GM19043 (cell line): ENCODE data around the gene ENG.
"Not testable (repeated sequence)": the region's sequence is repeated elsewhere in the genome, so short reads cannot be mapped to it uniquely, and the experiment has no call there.

ENCODE experiments used
- ATAC-seq: cut with Tn5 transposase; IDR thresholded peaks from one replicate; pipeline ENCODE4 v1.9.1; 2021; ENCODE audit warnings: low read depth; ENCODE audit not compliant: unreplicated experiment

ENG gene

DNA sequence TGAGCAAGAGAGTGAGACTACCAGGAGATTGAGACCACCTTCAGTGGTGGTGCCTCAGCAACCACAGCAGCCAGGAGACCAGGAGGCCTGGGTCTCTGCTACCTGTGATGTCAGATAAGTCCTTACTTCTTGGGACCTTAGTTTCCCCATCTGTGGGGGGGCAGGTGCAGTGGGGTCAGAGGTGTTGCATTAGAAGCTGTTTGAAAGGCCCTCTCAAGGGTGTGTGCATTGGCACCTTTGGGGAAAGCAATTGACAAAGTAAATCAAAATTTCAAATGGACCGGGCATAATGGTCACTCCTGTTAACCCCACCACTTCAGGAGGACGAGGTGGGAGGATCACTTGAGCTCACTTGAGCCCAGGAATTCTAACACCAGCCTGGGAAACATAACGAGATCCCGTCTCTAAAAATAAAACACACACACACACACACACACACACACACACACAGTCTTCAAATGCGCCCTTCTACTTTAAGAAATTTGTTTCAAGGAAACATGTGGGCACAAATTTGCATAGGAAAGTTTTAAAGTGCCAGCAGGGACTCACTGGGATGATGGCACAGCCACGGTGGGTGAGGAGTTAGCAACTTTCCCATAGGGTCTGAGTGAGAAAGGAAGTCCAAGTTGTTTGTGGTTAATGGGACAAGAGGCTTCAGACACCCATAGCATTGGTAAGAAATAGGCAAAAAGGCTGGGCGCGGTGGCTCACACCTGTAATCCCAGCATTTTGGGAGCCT lies 24.4 kb upstream of the ENG start:
- no peak for ATAC-seq

DNA sequence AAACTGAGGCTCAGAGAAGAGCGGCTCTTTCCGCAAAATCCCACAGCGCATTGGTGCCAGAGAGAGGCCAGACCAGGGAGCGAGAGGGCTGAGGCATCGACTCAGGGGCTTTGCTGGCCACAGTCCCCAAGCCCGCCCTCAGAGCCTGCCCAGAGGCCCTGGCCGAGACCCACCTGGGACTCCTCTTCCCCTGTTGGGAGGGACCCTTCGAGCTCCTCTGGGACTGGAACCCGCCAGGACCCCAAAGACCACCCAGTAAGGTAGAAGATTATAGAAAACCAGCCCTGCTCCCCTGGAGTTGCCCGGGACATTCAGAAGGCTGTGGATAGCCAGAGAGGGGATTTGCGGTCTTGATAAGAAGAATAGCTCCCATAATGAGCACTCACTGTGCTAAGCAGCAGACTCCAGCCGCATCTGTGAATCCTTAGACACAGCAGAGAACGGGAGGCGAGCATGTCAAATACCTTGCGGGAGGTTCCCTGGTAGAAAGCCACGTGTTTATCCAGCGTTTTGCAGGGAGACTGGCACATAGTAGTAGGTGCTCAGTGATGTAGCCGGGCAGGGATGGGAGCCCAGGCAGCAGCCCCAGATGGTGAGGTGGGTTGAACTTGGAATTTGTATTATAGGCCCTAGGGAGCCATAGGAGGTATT lies 23.7 kb upstream of the ENG start:
- no peak for ATAC-seq

- no peak for ATAC-seq
Observed at GRCh38 chr9:127877566-127877998, 23.1 kb upstream of the ENG start, which contains the start of gene AK1. Gene AK1, minus strand, starts transcription at chr9:127877675. Its CDS starts 3,058 bp downstream, at chr9:127874617.

- no peak for ATAC-seq
Observed at GRCh38 chr9:127876764-127877562, 22.5 kb upstream of the ENG start.

GRCh38 chr9:127876026-127876763 lies 21.7 kb upstream of the ENG start:
- ATAC-seq = no peak

DNA sequence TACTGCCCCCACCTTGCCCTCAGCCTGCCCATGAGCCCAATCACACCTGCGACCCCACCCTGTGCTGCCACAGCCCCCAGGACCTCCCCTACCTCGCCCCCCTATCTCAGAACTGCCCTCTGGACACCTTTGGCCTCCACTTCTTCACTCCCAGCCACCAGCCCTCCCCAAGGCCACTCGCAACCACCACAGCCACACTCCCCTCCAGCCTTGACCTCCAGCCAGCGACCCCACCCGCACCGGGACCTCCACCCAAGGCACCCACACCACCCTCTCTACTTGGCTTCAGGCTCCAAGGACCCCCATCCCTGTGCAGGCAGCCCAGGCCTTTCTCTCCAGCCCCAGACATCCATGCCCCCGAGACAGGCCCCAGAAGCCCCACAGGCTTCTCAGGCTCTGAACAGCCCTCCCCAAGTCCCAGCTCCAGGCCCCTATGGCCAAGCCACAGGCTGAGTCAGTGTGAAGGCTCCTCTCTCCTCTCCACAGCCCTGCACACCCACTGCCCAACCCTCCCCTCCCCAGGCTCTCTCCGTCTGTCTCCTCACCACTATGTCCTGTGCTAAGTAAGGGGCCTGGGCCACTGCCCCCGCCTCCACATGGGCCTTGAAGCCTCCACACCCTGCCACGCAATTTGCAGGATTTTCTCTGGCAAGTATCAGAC lies 21.0 kb upstream of the ENG start:
- no peak for ATAC-seq

GRCh38 chr9:127874301-127875221 lies 20.1 kb upstream of the ENG start:
- no peak for ATAC-seq

DNA sequence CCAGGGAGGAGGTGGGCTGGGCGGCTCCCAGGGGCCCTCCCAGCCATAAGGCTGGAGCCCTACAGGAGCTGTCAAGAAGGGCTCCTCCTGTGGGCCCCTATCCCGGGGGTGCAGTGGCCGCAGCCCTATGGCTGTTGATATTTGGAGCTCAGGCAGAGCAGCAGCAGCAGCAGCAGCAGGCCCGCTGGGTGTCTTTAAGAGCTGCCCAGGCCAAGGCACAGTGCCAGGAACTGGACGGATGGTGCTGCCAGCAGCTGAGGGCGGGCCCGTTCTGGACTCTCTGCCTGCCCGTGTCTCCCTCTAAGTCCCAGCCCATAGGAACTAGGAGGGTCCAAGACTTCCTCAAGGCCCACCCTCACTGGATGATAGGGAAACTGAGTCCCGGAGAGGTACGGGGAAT lies 19.4 kb upstream of the ENG start:
- no peak for ATAC-seq

- ATAC-seq = no peak
Observed at GRCh38 chr9:127873223-127873691, 18.8 kb upstream of the ENG start.

- ATAC-seq = no peak
Observed at GRCh38 chr9:127872369-127873222, 18.1 kb upstream of the ENG start.

DNA sequence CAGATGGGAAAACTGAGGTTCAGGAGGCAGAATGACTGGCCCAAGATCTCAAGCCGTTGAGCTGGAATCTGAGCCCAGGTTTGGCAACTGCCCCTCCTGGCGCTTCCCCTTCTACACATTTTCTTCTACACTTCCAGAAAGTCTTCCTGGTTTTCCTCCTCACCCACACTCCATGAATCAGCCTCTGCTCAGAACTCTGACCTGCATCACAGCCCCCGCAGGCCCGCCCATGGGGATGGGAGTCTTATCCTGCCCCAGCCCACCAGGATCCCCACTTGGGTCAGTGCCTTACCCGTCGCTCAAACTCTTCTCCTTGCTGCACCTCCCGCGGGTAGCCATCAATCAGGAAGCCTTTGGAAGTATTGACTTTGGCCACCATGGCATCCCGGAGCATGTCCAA lies 17.1 kb upstream of the ENG start:
- ATAC-seq = no peak

GRCh38 chr9:127870887-127871286 lies 16.4 kb upstream of the ENG start:
- no peak for ATAC-seq

DNA sequence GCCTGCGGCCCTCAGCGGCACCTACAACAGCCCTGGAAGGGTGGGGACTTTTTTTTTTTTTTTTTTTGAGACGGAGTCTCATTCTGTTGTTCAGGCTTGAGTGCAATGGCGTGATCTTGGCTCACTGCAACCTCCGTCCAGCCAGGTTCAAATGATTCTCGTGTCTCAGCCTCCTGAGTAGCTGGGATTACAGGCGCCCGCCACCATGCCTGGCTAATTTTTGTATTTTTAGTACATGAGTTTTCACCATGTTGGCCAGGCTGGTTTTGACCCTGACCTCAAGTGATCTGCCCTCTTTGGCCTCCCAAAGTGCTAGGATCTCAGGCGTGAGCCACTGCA lies 15.7 kb upstream of the ENG start:
- ATAC-seq = not testable (repeated sequence)

DNA sequence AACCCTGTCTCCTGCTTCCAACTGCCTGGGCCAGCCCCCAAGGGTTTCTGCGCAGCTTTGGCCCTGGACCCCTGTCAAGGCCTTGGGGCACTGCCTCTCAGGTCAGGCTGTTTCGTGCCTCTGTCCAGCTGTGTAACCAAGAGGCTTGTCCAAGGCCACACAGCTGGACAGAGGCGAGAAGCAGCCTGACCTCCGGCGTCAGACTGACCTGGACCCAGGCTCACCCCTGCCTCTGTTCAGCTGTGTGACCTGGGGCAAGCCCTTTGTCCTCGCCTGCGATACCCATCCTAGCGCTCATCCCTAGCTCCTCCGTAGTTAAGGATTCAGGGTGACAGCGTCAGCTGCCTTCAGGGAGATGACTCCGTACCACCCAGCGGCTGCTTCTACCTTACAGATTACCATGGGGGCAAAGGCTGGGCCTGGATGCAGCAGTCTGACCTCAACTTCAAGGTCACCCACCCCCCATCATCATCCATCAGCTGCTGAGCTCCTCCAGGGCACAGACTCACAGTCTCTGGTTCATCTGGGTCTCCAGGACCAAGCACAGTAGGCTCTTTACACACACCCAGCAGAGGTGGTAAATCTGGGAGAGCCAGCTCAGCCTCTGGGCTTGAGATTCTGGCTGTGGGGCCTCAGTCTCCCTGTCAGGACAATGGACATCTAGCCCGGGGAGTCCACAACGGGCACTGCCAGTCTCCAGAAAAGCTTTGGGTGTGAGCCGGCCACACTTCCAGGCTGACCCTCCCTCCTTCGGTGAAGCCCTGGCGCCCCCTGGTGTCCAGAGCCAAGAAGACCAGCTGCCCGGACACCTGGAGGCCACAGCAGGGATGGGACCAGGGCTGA lies 15.1 kb upstream of the ENG start:
- no peak for ATAC-seq

DNA sequence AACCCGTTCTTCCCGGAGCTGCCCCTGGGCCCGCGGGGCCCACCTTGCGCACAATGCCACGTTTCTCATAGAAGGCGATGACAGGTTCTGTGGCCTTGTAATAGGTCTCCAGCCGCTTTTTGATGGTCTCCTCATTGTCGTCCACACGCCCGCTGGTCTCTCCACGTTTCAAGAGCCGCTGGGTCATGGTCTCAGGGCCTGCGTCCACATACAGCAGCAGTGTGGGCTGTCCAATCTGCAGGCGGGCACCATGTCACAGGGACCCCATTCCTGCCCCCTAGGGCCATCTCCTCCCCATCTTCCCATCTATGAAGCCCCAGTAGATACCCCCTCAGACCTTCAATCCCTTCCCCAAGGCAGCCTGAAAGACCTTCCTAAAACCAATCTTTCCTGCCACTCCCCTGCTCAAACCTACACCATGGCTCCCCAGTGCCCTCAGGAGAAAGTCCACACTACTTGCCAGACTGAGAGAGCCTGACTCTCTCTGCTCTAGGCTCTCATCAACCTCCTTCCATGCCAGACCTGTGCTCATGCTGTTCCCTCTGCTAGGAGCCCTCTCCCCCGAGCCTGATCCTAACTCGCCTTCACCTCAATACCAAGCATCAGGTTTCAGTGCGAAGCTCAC lies 13.9 kb upstream of the ENG start:
- ATAC-seq = no peak

DNA sequence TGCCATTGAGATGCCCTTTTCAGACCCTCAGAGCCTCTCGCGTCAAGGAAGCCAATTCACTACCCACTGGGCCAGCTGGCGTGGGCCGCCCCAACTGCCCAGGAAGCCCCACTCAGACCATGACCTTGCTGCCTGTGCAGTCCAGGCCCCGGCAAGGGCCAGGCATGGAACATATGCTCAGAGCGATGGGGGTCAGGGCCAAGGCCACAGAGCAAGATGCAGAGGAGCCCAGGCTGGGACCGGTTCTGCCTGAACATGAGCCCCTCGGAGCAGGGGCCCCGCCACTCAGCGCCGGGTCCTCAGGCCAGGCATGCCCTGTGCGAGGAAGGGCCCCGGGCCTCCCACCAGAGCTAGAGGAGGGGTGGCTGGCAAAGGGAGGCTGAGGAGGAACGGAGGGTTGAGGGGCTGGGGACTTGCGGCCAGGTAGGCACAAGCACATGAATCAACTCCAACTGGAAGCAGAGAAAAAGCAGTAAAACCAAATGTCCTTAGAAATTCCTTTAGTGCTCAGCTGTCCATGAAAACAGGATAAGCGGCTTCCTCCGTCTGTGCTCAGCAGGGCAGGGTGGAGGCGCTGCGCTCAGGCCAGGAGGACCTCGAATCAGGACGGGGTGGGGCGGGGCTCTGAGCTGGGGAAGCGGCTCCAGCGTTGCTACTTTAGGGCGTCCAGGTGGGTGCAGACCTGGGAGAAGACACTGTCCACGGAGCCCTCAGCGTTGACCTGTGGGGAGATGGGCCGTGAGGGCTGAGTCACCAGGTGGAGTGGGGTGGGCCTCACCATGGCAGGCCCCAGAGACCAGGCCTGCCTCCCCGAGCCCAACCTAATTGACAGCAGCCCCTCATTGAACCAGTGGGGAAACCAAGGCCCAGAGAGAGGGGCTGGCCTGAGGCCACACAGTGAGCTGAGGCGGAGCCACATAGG lies 13.2 kb upstream of the ENG start:
- ATAC-seq = no peak
